Stimulated activated CD8-positive, alpha-beta memory T cell treated with anti-CD3 and anti-CD28 coated beads, Interleukin-7, amount 100 ng/mL, for 48 hours (primary cell): Measurements from ENCODE around the gene KLHL20.
"Not testable (repeated sequence)": the region's sequence is repeated elsewhere in the genome, so short reads cannot be mapped to it uniquely, and the experiment has no call there.

ENCODE experiments used
- DNase-seq, 2 donors: peaks; one replicate each; pipeline ENCODE4 v3.0.0-alpha.2; 2020; ENCODE audit warnings: low read depth in 1 of 2; ENCODE audit errors: extremely low read depth in 1 of 2

The KLHL20 gene

DNA sequence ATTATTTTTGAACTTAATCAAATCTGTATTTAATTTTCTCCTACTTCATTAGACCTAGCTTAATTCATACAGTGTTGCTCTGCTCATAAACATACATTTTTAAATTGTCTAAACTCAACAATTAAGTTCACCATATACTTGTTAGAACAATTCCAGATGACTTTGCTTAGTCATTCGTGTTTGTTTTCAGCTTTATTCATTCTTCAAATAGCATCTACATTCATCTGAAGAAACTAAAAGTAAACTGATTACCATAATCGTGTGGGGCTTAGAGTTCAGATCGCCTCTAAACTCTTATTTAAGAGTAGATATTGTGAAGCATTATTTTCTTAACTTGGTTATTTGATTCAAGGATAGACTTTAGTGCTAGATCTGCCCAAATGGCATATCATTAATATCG lies 34.4 kb downstream of the KLHL20 start:
- DNase-seq: no peak

DNA sequence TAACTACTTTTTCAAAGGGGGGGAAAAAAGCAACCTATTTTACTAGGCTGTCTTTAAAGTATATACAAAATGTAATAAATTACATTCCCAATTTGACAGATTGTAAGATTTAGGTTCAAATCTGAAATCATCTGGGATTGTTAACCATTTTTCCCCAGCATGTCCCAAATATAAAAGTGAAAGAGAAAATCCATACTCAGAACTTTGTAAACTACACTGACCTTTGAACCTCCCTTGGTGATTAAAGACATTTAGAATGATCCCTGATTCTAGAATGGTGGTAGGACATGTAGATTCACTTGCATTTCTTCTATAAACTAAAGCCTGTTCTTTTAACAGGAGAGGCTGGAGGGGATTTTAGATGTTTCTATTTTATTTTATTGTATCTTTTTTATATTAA lies 39.0 kb downstream of the KLHL20 start:
- no peak for DNase-seq

DNA sequence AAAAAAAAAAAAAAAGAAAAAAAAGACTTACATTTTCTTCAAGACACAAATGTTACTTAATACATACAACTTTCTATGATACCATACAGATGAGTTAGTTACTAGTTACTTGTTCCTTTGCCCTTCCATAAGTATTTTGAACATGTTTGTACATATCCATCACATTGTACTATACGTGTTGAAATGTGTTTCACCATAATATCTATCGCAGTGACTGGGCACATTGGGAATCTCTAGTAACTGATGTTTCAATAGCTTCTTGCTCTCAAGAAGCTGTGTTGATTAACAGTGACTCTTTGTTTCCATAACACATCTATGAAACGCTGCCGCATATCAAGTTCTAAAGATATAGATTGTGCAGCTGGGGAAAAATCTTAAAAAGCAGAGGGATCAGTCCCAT lies 42.9 kb downstream of the KLHL20 start:
- DNase-seq: no peak

DNA sequence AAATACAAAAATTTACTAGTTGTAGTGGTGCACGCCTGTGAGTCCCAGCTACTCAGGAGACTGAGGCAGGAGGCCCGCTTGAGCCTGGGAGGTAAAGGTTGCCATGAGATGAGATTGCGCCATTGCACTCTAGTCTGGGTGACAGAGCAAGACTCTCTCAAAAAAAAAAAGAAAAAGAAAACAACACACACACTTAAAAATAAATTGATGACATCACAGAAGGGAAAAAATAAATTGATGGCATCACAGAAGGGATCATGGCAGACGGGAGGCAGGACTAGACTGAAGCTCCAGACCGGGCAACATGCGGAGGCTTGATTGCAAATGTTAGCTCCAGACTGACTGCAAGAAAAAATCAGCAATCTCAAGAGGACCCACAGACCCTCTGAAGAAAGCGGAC lies 43.3 kb downstream of the KLHL20 start:
- DNase-seq: no peak

DNA sequence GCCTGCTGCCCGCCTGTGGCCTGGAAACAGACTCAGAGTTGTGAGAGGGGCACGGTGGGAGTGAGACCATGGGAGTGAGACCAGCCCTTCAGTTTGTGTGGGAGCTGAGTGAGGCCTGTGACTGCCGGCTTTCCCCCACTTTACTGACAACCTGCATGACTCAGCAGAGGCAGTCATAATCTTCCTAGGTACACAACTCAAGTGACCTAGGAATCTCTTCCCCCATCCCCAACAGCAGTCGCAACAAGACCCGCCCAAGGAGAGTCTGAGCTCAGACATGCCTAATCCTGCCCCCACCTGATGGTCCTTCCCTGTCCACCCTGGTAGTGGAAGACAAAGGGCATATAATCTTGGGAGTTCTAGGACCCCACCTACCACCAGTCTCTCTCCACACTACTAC lies 44.2 kb downstream of the KLHL20 start:
- DNase-seq: no peak

DNA sequence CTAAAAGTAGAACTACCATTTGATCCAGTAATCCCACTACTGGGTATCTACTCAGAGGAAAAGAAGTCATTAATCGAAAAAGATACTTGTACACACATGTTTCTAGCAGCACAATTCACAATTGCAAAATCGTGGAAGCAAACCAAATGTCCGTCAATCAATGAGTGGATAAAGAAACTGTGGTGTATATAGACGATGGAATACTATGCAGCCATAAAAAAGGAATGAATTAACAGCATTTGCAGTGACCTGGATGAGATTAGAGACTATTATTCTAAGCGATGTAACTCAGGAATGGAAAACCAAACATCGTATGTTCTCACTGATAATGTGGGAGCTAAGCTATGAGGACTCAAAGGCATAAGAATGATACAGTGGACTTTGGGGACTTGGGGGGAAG lies 49.5 kb downstream of the KLHL20 start:
- not testable (repeated sequence) for DNase-seq

DNA sequence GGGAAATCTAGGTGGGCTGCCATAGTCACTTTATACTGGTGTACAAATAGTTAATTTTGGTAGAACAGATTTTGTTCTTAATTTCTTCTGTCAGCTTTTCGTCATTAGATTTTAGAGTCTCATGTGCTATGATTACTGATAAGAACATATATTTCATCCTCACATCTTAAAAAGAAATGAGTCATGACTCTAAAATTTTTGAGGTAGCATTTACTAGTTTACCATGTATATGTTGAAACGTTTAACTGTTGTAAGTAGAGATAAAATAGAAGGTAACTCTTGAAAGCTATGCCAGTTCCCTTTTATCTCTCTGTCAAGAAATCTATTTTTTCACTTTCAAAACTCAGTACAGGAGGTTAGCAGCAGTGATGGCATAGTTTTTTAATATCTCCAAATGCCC lies 53.4 kb downstream of the KLHL20 start:
- DNase-seq: no peak

DNA sequence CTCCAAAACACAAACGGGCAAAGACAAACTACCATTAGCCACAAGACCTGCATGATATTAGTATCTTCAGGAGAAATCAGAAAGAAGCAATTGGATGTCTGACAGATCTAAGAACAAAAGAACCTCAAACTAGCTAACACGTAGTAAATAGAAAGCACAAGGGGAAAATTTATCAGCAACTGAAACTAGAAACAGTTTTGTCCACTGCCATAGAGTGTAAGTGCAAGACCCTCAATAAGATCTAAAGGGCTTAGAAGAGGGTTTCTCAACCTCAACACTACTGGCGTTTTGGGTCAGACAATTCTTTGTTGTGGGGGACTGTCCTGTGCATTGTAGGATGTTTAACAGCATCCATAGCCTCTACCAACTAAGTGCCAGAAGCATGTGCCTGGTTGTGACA lies 54.0 kb downstream of the KLHL20 start:
- no peak for DNase-seq

DNA sequence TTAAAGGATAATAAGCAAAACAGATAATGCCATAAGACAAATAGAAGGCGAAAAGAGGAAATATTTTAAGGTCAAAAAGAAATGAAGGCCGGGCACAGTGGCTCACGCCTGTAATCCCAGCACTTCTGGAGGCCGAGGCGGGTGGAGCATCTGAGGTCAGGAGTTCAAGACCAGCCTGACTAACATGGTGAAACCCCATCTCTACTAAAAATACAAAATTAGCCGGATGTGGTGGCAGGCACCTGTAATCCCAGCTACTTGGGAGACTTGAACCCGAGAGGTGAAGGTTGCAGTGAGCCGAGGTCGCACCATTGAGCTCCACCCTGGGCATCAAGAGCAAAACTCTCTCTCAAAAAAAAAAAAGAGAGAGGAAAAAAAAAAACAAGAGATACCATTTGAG lies 55.5 kb downstream of the KLHL20 start:
- DNase-seq: not testable (repeated sequence)

DNA sequence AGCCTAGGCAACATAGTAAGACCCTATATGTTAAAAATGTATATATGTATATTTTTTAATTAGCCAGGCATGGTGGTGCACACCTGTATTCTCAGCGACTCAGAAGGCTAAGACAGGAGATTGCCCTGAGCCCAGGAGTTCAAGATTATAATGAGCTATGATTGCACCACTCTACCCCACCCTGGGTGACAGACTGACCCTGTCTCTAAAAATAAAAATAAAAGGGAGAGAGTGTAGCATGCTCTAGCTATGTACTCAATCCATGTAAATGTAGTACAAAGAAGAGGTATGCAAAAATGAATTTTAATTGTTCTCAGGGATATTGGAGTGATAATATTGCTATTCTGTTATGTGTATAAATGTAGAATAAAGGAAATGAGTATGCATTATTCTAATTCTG lies 56.8 kb downstream of the KLHL20 start:
- no peak for DNase-seq

DNA sequence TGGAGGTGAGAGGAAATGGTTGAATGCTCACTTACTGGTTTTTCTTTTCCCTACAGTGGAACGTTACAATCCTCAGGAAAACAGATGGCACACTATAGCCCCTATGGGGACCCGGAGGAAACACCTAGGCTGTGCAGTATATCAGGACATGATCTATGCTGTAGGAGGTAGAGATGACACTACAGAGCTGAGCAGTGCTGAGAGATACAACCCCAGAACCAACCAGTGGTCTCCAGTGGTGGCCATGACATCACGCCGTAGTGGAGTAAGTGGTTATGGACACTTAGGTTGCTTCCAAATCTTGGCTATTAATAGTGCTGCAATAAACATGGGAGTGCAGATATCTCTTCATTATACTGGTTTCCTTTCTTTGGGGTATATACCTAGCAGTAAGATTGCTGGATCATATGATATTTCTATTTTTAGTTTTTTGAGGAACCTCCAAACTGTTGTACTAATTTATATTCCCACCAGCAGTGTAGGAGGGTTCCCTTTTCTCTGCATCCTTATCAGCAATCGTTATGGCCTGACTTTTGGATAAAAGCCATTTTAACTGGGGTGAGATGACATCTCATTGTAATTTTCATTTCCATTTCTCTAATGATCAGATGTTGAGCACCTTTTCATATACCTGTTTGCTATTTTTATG lies 60.9 kb downstream of the KLHL20 start:
- no peak for DNase-seq

DNA sequence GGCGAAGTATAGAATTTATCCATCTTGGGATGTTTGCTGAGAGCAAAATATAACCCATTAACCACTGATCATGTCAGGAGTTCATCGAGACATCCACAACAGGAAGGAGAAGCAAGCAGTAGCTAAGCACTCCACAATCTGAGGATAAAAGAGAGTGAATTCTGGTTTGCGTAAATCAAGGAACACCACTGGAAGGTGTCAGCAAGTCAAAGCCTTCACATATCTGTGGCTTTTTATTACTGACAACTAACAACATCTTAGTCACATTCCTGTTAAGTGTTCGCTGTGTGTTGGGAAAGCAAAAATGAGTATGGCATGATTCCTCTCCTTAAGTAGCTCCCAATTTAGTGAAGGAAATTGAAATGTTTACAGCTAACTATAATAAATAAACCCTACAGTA lies 65.2 kb downstream of the KLHL20 start:
- DNase-seq: no peak

DNA sequence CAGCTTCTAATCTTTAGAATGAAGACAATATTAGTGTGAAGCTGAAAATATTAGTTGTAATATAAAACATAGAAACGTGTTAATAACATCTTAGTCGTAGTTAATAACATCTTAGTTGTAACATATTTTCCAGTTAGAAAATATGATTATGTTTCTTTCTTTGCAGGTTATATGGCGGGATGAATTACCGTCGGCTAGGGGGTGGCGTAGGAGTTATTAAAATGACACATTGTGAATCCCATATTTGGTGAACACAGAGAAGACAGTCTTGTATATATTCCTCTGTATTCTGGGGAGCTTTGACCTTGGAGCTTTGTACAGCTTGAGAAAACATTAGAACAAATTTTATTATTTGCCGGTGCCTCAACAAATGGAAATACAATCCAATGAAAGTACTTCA lies 70.2 kb downstream of the KLHL20 start:
- no peak for DNase-seq

DNA sequence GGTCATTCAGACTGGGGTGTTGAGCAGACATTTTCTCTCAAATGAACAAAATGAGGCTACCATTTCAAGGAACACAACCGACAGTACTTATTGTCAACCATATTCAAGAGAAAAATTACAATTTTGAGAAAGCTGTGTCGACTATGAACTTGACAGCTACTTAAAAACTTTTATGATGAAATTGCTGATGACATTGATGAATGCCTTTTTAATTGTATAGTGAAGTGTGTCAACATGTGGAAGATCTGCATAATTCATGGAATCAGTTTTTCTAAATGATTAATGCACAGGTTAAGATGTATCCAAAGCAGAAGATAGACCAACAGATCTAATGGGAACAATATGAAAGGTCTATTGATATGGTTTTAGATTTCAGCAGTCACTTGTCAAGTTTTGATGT lies 75.1 kb downstream of the KLHL20 start:
- DNase-seq: no peak

DNA sequence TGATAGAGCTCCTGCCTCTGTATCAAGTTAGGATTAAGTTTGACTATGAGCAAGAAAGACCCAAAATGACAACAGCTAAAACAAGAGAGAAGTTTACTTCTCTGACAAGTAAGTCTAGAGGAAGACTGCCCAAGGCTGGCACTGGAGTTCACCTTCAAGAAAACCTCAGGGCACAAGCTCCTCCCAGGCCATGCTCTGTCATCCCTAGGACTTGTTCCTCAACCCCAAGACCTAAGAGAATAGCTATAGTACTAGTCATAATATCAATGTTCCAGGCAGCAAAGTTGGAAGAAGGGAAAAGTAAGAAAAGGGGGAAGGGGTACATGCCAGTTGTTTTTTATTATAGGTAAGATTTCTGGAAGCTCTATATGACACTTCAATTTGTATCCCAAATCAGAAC lies 83.3 kb downstream of the KLHL20 start:
- DNase-seq: no peak

DNA sequence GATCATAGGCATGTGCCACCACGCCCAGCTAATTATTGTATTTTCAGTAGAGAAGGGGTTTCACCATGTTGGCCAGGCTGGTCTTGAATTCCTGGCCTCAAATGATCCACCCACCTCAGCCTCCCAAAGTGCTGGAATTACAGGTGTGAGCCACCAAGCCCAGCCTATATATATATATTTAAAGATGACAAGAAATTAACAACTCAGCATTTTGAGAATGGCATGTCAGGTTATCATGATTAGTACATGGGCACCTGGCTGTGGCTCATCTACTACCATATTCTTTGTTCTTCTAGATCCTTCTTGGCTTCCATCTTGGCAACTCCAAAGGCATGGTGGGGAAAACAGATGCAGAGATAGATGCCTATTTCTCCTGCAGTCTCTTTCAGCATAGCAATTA lies 85.2 kb downstream of the KLHL20 start:
- DNase-seq: not testable (repeated sequence)

DNA sequence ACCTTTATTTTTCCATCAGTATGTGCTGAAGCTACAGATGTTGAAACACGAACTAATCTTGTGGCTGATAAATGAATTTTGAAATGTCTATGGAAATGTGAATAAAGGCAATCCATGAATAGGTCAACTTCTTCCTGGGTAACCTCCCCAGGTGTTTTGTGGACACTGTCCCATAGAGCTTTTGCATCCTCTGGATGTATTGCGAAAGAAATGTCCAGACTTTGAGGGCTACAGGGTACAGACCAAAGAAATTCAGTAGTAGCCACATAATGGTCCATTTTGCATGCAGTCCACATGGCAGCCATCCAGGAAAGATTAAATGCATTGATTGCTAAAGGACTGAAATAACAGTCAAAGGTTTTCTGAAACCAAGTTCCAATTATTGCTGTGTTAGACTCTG lies 88.2 kb downstream of the KLHL20 start:
- DNase-seq: no peak

DNA sequence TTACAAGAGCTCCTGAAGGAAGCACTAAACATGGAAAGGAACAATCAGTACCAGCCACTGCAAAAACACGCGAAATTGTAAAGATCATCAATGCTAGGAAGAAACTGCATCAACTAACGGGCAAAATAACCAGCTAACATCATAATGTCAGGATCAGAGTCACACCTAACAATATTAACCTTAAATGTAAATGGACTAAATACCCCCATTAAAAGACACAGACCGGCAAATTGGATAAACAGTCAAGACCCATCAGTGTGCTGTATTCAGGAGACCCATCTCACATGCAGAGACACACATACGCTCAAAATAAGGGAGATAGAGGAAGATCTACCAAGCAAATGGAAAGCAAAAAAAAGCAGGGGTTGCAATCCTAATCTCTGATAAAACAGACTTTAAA lies 98.9 kb downstream of the KLHL20 start:
- not testable (repeated sequence) for DNase-seq

DNA sequence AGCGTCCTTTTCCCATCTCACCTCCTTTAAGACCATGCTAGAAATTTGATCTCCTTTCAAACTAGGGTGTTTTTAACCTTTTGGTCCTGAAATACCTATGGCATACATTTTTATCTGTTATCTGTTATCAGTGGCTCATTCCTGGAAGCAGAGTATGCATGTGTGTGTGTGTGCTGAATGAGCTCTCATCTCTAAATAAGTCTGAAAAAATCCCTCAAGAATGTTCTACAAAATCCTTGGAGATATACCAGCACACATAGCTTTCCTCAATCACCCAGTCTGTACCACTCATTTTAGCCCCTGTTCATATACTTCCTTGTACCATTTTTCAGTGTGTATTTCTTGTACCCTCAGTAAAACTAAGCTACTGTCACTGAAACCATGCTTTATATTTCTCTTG lies 103.7 kb downstream of the KLHL20 start:
- DNase-seq: no peak

DNA sequence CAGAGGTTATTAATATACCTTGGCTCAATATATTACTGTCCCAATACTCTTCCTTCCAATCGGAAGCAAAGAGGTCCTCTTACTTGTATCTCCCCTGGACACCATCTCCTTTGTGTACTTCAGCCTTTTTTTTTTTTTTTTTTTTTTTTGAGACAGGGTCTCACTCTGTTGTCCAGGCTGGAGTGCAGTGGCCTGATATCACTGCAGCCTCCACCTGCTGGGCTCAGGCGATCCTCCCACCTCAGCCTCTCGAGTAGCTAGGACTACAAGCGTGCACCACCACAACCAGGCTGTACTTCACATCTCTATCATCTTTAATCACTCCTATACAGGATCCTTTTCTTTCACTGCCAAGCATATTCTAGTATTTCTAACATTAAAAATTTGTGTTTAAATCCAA lies 106.9 kb downstream of the KLHL20 start:
- no peak for DNase-seq

DNA sequence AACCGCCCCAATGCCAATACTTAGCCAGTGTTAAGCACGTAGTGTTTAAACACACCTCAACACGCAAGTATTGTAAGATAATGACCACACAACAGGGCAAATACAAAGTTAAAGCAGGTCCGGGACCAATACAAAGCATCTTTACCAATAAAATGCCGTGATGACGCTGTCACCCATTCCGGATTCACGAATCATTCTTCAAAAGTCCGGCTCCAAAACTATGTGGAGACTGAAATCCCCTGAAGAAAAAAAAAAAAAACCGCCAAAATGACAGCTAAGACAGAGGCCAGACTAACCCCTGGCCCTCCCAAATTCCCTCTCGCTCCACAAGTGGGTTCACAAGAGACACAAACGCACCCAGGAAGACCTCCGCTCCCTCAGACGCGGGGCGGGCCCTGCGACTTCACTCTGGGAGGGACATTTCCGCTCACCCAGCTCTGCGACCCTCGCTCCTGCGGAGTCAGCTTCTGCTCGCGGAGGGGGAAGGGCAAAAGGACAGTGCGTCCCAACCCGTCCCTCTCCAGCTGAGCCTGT lies 109.1 kb downstream of the KLHL20 start:
- DNase-seq: no peak

DNA sequence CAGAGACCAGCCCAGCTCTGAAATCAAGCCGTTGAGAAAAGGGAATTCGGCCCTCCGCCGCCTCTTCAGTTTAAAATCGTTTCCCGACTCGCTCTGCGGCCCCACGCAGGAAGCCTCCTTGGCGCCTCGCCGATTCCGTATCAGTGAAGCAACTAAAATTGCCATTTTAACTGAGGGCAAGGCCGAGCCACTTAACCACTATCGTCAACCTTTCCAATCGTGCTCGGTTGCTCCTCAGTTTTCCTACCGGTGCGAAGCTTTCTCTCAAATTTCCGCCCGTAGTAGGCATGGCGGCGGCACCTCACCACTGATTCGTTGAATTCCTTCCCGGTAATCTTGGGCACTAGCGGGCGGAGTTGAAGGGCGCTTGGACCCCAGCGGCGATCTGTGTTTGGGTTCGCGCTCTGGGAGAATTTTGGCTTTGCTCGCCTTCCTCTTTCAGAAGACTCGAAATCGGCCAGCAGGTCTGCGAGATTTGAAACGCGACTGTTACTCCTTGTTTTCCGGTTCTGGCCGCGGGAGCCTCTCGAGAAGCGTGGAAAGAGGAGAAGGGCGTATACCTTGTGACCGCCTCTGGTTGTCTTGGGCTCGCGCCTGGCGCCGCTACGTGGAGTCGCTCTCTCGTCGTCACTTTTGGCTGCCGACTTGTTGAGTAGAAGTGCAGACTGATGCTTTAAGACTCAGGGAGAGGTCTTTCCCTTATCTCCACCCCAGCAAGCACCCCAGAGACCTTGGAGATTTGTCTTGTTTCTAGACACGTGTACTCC lies 109.7 kb downstream of the KLHL20 start, which contains the start of the genes CENPL and DARS2:
TSS of gene CENPL (minus strand) at position 569 of the 767 bp plus-strand sequence. CDS start 13,584 bp downstream, outside the sequence.
TSS of gene DARS2 (plus strand) at position 359 of the 767 bp plus-strand sequence. CDS start 557 bp downstream, outside the sequence.
- peak; percentile 70 to 87 for DNase-seq
